Measurements from ENCODE around the gene CFAP77. TPM values are rescaled to one million over a fixed set of nuclear protein-coding genes. Genes with fewer than 3 reads are reported as not detected.

The CFAP77 gene
- total RNA-seq, 1 donor from 2014 or later: 2.5 TPM

DNA sequence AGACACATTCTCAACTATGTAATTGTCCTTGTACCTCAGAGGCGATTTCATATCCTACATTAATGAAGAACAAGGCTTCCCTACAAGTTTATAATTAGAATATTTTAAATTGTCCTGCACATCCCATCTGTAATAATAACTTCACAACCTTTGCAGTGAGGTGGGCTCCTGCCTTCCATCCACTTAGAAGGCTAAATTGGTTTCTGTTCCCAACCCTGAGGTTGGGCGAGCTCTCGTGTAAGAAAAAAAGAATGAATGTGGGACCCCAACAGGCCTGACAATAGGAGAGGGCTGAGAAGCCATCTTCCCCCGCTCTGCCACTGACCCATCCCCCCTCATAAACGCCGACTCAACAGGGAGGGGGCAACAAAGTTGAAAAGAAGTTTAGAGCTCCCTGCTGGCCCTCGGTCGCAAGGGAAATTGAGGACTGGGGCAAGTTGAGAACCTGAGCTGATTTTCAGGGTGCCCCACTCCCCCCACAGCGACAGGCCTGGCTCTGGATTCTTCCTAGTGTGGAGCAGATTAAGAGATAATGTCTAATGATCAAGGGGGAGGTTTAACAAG lies 181.8 kb downstream of the CFAP77 start:
- H3K36me3 ChIP-seq: peaks cover 26% of the 10 kb centered on the region
- H3K4me3 ChIP-seq: no peak overlapping the region
- H3K27me3 ChIP-seq (ENCODE audit: low read depth): peaks cover 61% of the 10 kb centered on the region
- no peak overlapping the region for H3K27ac ChIP-seq (replicated peaks)
- peaks cover 28% of the 10 kb centered on the region for H3K4me1 ChIP-seq
- intact Hi-C loops (cut with micrococcal nuclease): no loop called here
- no peak for TF ChIP-seq CTCF (IDR thresholded peaks at IDR 0.05; ENCODE audit: borderline replicate concordance)
- no peak for DNase-seq
- no peaks in the 10 kb centered on the region for H3K9me3 ChIP-seq (replicated peaks)

DNA sequence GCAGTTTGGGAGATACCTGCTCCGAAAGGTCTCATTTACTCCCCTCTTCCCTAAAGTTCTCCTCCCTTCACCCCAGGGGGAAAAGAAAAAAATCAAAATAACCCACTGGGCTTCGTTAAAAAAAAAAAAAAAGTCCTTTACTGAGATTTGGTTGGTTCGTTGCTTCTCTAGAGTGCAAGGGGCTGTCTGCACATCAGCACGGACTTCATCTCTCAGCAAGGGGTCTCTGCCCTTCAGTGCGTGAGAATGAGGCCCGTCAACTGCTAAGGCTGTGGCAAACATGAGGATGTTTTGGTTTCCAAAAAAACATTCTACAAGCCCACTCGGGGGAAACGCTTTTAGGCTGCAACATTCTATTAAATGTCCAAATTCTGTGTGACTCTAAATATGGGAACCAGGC lies 182.4 kb downstream of the CFAP77 start:
- no peaks in the 10 kb centered on the region for H3K9me3 ChIP-seq (replicated peaks)
- no peak for TF ChIP-seq CTCF (IDR thresholded peaks at IDR 0.05; ENCODE audit: borderline replicate concordance)
- peaks cover 54% of the 10 kb centered on the region for H3K27me3 ChIP-seq (ENCODE audit: low read depth)
- H3K27ac ChIP-seq (replicated peaks): no peak overlapping the region
- H3K4me1 ChIP-seq: peaks cover 27% of the 10 kb centered on the region
- H3K36me3 ChIP-seq: peaks cover 30% of the 10 kb centered on the region
- intact Hi-C loops (cut with micrococcal nuclease): no loop called here
- no peak overlapping the region for H3K4me3 ChIP-seq
- DNase-seq: no peak

DNA sequence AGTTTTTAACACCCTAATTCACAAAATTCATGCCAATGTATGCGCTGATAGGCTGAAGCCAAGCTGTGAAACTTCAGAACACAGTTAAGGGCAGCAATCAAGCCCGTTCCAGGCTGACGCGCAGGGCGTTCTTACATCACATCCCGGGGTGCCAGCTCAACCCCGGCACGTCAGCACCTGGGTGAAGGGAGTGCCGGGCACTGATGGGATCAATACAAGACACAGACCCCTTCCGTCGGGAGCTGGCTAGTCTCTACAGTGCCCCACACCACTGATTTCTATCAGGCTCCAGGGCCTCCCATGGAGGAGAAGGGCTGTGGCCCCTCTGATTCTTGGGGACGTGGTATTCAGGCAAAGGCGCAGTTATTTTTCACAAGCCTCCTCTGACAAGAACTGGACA lies 184.4 kb downstream of the CFAP77 start:
- no peak for TF ChIP-seq CTCF (IDR thresholded peaks at IDR 0.05; ENCODE audit: borderline replicate concordance)
- H3K27me3 ChIP-seq (ENCODE audit: low read depth): peaks cover 35% of the 10 kb centered on the region
- no peak overlapping the region for H3K27ac ChIP-seq (replicated peaks)
- H3K4me1 ChIP-seq: peaks cover 36% of the 10 kb centered on the region
- intact Hi-C loops (cut with micrococcal nuclease): no loop called here
- no peak overlapping the region for H3K4me3 ChIP-seq
- DNase-seq: no peak
- peaks cover 30% of the 10 kb centered on the region for H3K36me3 ChIP-seq
- H3K9me3 ChIP-seq (replicated peaks): no peaks in the 10 kb centered on the region

DNA sequence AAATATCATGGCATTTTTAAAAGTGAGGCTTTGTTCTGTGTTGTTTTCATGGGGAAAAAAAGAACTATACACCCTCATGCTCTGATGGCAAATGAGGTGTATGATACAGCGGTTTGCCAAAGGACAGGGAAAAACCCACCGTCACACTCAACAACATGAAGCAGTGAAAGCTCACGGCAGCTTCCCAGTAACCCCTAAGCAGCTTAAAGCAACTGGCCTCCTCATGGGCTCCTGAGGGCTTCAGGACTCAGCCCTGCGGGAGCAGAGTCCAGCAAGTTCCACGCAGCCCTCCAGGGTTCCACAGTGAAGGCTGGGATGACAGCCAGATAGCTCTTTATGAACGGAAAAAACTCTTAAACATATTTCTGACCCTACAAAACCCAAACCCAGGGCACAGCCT lies 185.3 kb downstream of the CFAP77 start:
- Histone ChIP-seq H3K9me3 (replicated peaks) (no peaks in the 10 kb centered on the region), H3K27ac (replicated peaks) (no peak overlapping the region), H3K4me3 (no peak overlapping the region), H3K27me3 (ENCODE audit: low read depth) (peaks cover 26% of the 10 kb centered on the region), H3K4me1 (peaks cover 36% of the 10 kb centered on the region), H3K36me3 (peaks cover 36% of the 10 kb centered on the region)
- no peak for TF ChIP-seq CTCF (IDR thresholded peaks at IDR 0.05; ENCODE audit: borderline replicate concordance)
- no peak for DNase-seq
- intact Hi-C loops (cut with micrococcal nuclease): no loop called here

DNA sequence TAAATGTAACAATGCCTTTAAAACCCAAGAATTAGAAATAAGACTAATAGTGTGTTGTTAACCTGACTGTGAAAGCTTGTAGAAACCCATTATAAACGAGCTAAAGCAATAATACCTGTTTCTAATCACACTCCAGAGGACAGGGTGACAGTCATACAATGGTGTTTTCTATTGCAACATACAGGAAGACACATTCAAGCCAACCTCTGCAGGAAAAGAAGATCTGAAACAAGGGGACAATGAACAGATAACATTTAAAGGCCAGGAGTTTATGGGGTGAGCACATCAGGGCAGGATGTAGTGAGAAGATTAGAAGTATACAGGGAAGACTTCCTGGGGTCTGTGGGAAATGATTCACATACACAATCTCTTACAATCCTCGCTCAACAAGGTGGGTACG lies 186.2 kb downstream of the CFAP77 start:
- Histone ChIP-seq H3K9me3 (replicated peaks) (no peaks in the 10 kb centered on the region), H3K27me3 (ENCODE audit: low read depth) (peaks cover 17% of the 10 kb centered on the region), H3K4me3 (no peak overlapping the region), H3K27ac (replicated peaks) (no peak overlapping the region), H3K36me3 (peaks cover 40% of the 10 kb centered on the region), H3K4me1 (peaks cover 38% of the 10 kb centered on the region)
- intact Hi-C loops (cut with micrococcal nuclease): no loop called here
- TF ChIP-seq CTCF (IDR thresholded peaks at IDR 0.05; ENCODE audit: borderline replicate concordance): no peak
- no peak for DNase-seq

Data from left ventricle myocardium inferior (tissue), 1 donor.